IPS-20b (cell line): ENCODE data around the gene ITGAL.
"Not testable (repeated sequence)": the region's sequence is repeated elsewhere in the genome, so short reads cannot be mapped to it uniquely, and the experiment has no call there.

ENCODE experiments used
- H3K27ac ChIP-seq: one replicate; pipeline ENCODE4 v1.5.1; 2013; ENCODE audit warnings: low read length
- H3K27me3 ChIP-seq: 2 replicates; pipeline ENCODE4 v1.6.1; 2013; ENCODE audit warnings: mild to moderate bottlenecking, low read length, inconsistent platforms; ENCODE audit not compliant: insufficient read depth
- H3K36me3 ChIP-seq: 2 replicates; pipeline ENCODE4 v1.6.1; 2013; ENCODE audit warnings: low read depth, mild to moderate bottlenecking, inconsistent platforms, low read length, moderate library complexity; ENCODE audit not compliant: insufficient read depth
- H3K4me1 ChIP-seq: 2 replicates; pipeline ENCODE4 v1.6.1; 2013; ENCODE audit warnings: mild to moderate bottlenecking, control low read depth, inconsistent platforms, low read length, moderate library complexity; ENCODE audit not compliant: insufficient read depth
- H3K4me3 ChIP-seq: 2 replicates; pipeline ENCODE4 v1.5.1; 2013; ENCODE audit warnings: mild to moderate bottlenecking, low read length, inconsistent platforms
- H3K9ac ChIP-seq: 2 replicates; pipeline ENCODE4 v1.6.1; 2013; ENCODE audit warnings: low read depth, mild to moderate bottlenecking, inconsistent platforms, low read length, moderate library complexity
- H3K9me3 ChIP-seq: 2 replicates; pipeline ENCODE4 v1.6.1; 2013; ENCODE audit warnings: mild to moderate bottlenecking, low read depth, low read length, inconsistent platforms; ENCODE audit not compliant: insufficient read depth

ITGAL gene

GRCh38 chr16:30444231-30445148 is 28.1 kb upstream of the ITGAL start:
- Histone ChIP-seq H3K36me3 (peaks cover 6% of the 10 kb centered on the region; the same call in 1 of the 2 replicates), H3K4me1 (0 out of 2 replicates have a peak, but pooled peaks cover 3% of the 10 kb centered on the region), H3K27ac (no peak overlapping the region), H3K9ac (peak overlapping the region; percentile 81; the same call in 1 of the 2 replicates), H3K27me3 (no peaks in the 10 kb centered on the region), H3K4me3 (peak overlapping the region; percentile 81), H3K9me3 (no peaks in the 10 kb centered on the region)

- Histone ChIP-seq H3K9ac (peak overlapping the region; percentile 81; the same call in 1 of the 2 replicates), H3K27me3 (no peaks in the 10 kb centered on the region), H3K4me3 (peak overlapping the region; percentile 81), H3K4me1 (0 out of 2 replicates have a peak, but pooled peaks cover 3% of the 10 kb centered on the region), H3K9me3 (no peaks in the 10 kb centered on the region), H3K27ac (no peak overlapping the region), H3K36me3 (peaks cover 6% of the 10 kb centered on the region; the same call in 1 of the 2 replicates)
Measured at GRCh38 chr16:30445149-30445407, 27.5 kb upstream of the ITGAL start.

GRCh38 chr16:30445408-30446202 is 26.9 kb upstream of the ITGAL start, which contains the start of gene SEPHS2:
SEPHS2 (minus strand) TSS chr16:30445874; CDS start chr16:30445727, 147 bp downstream.
- peak within 1 kb of the TSS; percentile 81 for H3K9ac ChIP-seq
- no peaks in the 10 kb centered on the region for H3K9me3 ChIP-seq
- peak within 1 kb of the TSS; percentile 81 for H3K4me3 ChIP-seq
- H3K4me1 ChIP-seq = 0 out of 2 replicates have a peak, but pooled peaks cover 3% of the 10 kb centered on the region
- H3K27ac ChIP-seq = no peak within 1 kb of the TSS
- no peaks in the 10 kb centered on the region for H3K27me3 ChIP-seq
- H3K36me3 ChIP-seq = peaks cover 6% of the 10 kb centered on the region; the same call in 1 of the 2 replicates

- no peaks in the 10 kb centered on the region for H3K27me3 ChIP-seq
- 0 out of 2 replicates have a peak, but pooled peaks cover 3% of the 10 kb centered on the region for H3K4me1 ChIP-seq
- peak overlapping the region; percentile 81; the same call in 1 of the 2 replicates for H3K9ac ChIP-seq
- H3K27ac ChIP-seq = no peak overlapping the region
- peaks cover 6% of the 10 kb centered on the region; the same call in 1 of the 2 replicates for H3K36me3 ChIP-seq
- no peaks in the 10 kb centered on the region for H3K9me3 ChIP-seq
- peak overlapping the region; percentile 81 for H3K4me3 ChIP-seq
Measured at GRCh38 chr16:30446203-30446595, 26.3 kb upstream of the ITGAL start.

GRCh38 chr16:30447512-30448226 is 24.9 kb upstream of the ITGAL start:
- Histone ChIP-seq H3K4me1 (0 out of 2 replicates have a peak, but pooled peaks cover 3% of the 10 kb centered on the region), H3K27me3 (no peaks in the 10 kb centered on the region), H3K36me3 (peaks cover 6% of the 10 kb centered on the region; the same call in 1 of the 2 replicates), H3K4me3 (no peak overlapping the region), H3K9ac (no peak overlapping the region), H3K9me3 (no peaks in the 10 kb centered on the region), H3K27ac (no peak overlapping the region)

- H3K9me3 ChIP-seq = no peaks in the 10 kb centered on the region
- 0 out of 2 replicates have a peak, but pooled peaks cover under 1% of the 10 kb centered on the region for H3K4me1 ChIP-seq
- H3K36me3 ChIP-seq = peaks cover 4% of the 10 kb centered on the region; the same call in 1 of the 2 replicates
- H3K9ac ChIP-seq = no peak overlapping the region
- H3K4me3 ChIP-seq = no peak overlapping the region
- H3K27me3 ChIP-seq = no peaks in the 10 kb centered on the region
- H3K27ac ChIP-seq = no peak overlapping the region
Measured at GRCh38 chr16:30449116-30449435, 23.5 kb upstream of the ITGAL start.

GRCh38 chr16:30452709-30453580 is 19.6 kb upstream of the ITGAL start:
- not testable (repeated sequence) for H3K36me3 ChIP-seq, H3K27me3 ChIP-seq, H3K4me3 ChIP-seq, H3K9me3 ChIP-seq, H3K9ac ChIP-seq, H3K27ac ChIP-seq, H3K4me1 ChIP-seq

- Histone ChIP-seq H3K4me1 (no peaks in the 10 kb centered on the region), H3K9ac (no peak overlapping the region), H3K9me3 (no peaks in the 10 kb centered on the region), H3K4me3 (no peak overlapping the region), H3K27me3 (no peaks in the 10 kb centered on the region), H3K27ac (no peak overlapping the region), H3K36me3 (no peaks in the 10 kb centered on the region)
Measured at GRCh38 chr16:30456302-30456701, 16.2 kb upstream of the ITGAL start.

- Histone ChIP-seq H3K27ac (no peak overlapping the region), H3K4me1 (no peaks in the 10 kb centered on the region), H3K27me3 (no peaks in the 10 kb centered on the region), H3K9ac (no peak overlapping the region), H3K36me3 (no peaks in the 10 kb centered on the region), H3K4me3 (no peak overlapping the region), H3K9me3 (no peaks in the 10 kb centered on the region)
Measured at GRCh38 chr16:30457256-30457655, 15.3 kb upstream of the ITGAL start.

GRCh38 chr16:30457743-30458560 is 14.6 kb upstream of the ITGAL start:
- H3K36me3 ChIP-seq = no peaks in the 10 kb centered on the region
- H3K27me3 ChIP-seq = no peaks in the 10 kb centered on the region
- no peak overlapping the region for H3K27ac ChIP-seq
- no peaks in the 10 kb centered on the region for H3K4me1 ChIP-seq
- no peak overlapping the region for H3K4me3 ChIP-seq
- H3K9me3 ChIP-seq = no peaks in the 10 kb centered on the region
- no peak overlapping the region for H3K9ac ChIP-seq
